Measurements from ENCODE around the gene CHRNE.

DNA sequence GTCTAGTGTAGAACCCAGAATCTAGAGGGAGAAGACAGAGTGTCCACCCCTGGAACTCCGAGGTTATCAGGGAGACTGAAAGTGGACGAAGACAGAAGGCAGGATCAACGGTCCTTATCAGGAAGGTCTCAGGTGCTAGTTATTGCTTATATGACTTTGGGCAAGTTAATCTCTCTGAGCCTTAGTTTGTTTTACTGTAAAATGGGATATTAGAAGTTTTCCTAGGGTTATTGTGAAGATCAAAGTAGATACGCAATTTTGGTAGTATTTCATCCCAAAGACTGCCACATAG is 38.4 kb upstream of the CHRNE start:
- TF ChIP-seq BCL3 (CRISPR knock-in tag; IDR thresholded peaks at IDR 0.05), result no peak
- no peak for TF ChIP-seq POLR2AphosphoS5 (IDR thresholded peaks at IDR 0.05; ENCODE audit: low read depth, low read length)
- TF ChIP-seq DPF2 (CRISPR knock-in tag; IDR thresholded peaks at IDR 0.05; ENCODE audit: borderline replicate concordance, low read depth), result no peak
- TF ChIP-seq MYC (CRISPR knock-in tag; IDR thresholded peaks at IDR 0.05; ENCODE audit: borderline replicate concordance), result no peak
- TF ChIP-seq, protein P1, sequence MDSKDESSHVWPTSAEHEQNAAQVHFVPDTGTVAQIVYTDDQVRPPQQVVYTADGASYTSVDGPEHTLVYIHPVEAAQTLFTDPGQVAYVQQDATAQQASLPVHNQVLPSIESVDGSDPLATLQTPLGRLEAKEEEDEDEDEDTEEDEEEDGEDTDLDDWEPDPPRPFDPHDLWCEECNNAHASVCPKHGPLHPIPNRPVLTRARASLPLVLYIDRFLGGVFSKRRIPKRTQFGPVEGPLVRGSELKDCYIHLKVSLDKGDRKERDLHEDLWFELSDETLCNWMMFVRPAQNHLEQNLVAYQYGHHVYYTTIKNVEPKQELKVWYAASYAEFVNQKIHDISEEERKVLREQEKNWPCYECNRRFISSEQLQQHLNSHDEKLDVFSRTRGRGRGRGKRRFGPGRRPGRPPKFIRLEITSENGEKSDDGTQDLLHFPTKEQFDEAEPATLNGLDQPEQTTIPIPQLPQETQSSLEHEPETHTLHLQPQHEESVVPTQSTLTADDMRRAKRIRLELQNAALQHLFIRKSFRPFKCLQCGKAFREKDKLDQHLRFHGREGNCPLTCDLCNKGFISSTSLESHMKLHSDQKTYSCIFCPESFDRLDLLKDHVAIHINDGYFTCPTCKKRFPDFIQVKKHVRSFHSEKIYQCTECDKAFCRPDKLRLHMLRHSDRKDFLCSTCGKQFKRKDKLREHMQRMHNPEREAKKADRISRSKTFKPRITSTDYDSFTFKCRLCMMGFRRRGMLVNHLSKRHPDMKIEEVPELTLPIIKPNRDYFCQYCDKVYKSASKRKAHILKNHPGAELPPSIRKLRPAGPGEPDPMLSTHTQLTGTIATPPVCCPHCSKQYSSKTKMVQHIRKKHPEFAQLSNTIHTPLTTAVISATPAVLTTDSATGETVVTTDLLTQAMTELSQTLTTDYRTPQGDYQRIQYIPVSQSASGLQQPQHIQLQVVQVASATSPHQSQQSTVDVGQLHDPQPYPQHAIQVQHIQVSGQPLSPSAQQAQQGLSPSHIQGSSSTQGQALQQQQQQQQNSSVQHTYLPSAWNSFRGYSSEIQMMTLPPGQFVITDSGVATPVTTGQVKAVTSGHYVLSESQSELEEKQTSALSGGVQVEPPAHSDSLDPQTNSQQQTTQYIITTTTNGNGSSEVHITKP (CRISPR knock-in tag; IDR thresholded peaks at IDR 0.05; ENCODE audit: low read depth), result no peak
- no peak for TF ChIP-seq ZNF317 (CRISPR knock-in tag; IDR thresholded peaks at IDR 0.05)
- no peak for TF ChIP-seq TCF7L2 (IDR thresholded peaks at IDR 0.05; ENCODE audit: low read depth, low read length)
